Fibroblast of lung (primary cell): ENCODE data around the gene INPP5A. TPM values are rescaled to one million over a fixed set of nuclear protein-coding genes. Genes with fewer than 3 reads are reported as not detected.

Experiments
- DNase-seq, 2 donors: peaks; one replicate each; pipeline versions ENCODE4 v3.0.0 to v3.0.0-alpha.2; 2010; ENCODE audit warnings: low read depth in 2 of 2
- H2AFZ ChIP-seq: 2 replicates; pipeline ENCODE4 v1.5.1; 2012; ENCODE audit warnings: low read length, control low read depth, inconsistent platforms
- H3K27ac ChIP-seq: 2 replicates; pipeline ENCODE4 v1.5.1; 2011; ENCODE audit warnings: low read length, control low read depth; ENCODE audit not compliant: insufficient read depth
- H3K27me3 ChIP-seq: 2 replicates; pipeline ENCODE4 v1.5.1; 2011; ENCODE audit warnings: mild to moderate bottlenecking, low read length; ENCODE audit not compliant: control insufficient read depth, insufficient read depth
- H3K36me3 ChIP-seq: 2 replicates; pipeline ENCODE4 v1.5.1; 2011; ENCODE audit warnings: low read length; ENCODE audit not compliant: control insufficient read depth, insufficient read depth
- H3K4me1 ChIP-seq: 2 replicates; pipeline ENCODE4 v1.5.1; 2011; ENCODE audit warnings: low read length; ENCODE audit not compliant: control insufficient read depth, insufficient read depth; ENCODE audit errors: extremely low read depth
- H3K4me2 ChIP-seq: 2 replicates; pipeline ENCODE4 v1.5.1; 2011; ENCODE audit warnings: low read length, control low read depth; ENCODE audit not compliant: insufficient read depth; ENCODE audit errors: extremely low read depth
- H3K4me3 ChIP-seq, 4 experiments: fragments of 200-600 bp in 1 of 4; sonication (generic) in 1 of 4; replicated peaks in 1 of 4; 2 replicates each; pipeline ENCODE4 v1.5.1; 2011 to 2016; ENCODE audit warnings: low read length in 4 of 4, low read depth in 3 of 4, mild to moderate bottlenecking in 3 of 4, control low read depth in 2 of 4, inconsistent platforms in 1 of 4, mixed read lengths in 1 of 4; ENCODE audit not compliant: insufficient read depth in 1 of 4; ENCODE audit errors: control extremely low read depth in 1 of 4
- H3K79me2 ChIP-seq: 2 replicates; pipeline ENCODE4 v1.5.1; 2012; ENCODE audit warnings: mild to moderate bottlenecking, low read length, inconsistent platforms; ENCODE audit not compliant: control insufficient read depth, insufficient read depth
- H3K9ac ChIP-seq: 2 replicates; pipeline ENCODE4 v1.5.1; 2011; ENCODE audit warnings: mild to moderate bottlenecking, low read length, control low read depth; ENCODE audit not compliant: insufficient read depth
- H3K9me3 ChIP-seq: 2 replicates; pipeline ENCODE4 v1.5.1; 2012; ENCODE audit warnings: low read depth, low read length; ENCODE audit not compliant: control insufficient read depth, insufficient read depth
- H4K20me1 ChIP-seq: 2 replicates; pipeline ENCODE4 v1.5.1; 2011; ENCODE audit warnings: low read length; ENCODE audit not compliant: control insufficient read depth, insufficient read depth; ENCODE audit errors: extremely low read depth
- CTCF ChIP-seq, 2 donors: IDR thresholded peaks in 1 of 2; conservative IDR thresholded peaks in 1 of 2; 1 replicate in 1 of 2; 2 replicates in 1 of 2; pipeline ENCODE4 v1.5.1; 2011 to 2012; ENCODE audit warnings: low read length in 2 of 2, control low read depth in 1 of 2, inconsistent platforms in 1 of 2, low read depth in 1 of 2, mild to moderate bottlenecking in 1 of 2
- EZH2 ChIP-seq: IDR thresholded peaks from 2 replicates; pipeline ENCODE4 v1.5.1; 2012; ENCODE audit warnings: low read length, control low read depth, mild to moderate bottlenecking; ENCODE audit errors: missing control alignments
- polyA plus RNA-seq, 2 donors: library from polyadenylated mRNA; depleted of rRNA in 1 of 2; stranded (reverse) in 1 of 2; unstranded in 1 of 2; fragments of >200 nt; gene quantifications; 2 replicates each; pipeline ENCODE4 v1.2.1, GENCODE V29; 2011 to 2012; ENCODE audit warnings: missing spikeins in 1 of 2
- total RNA-seq: library from RNA; depleted of rRNA; stranded (reverse); fragments of >200 nt; gene quantifications from 2 replicates; pipeline ENCODE4 v1.2.1, GENCODE V29; 2014

INPP5A gene
- total and polyA plus RNA-seq, 2 donors (not counting 1 experiment from before 2014, with no cell fraction given) = 24.6 to 39.9 TPM

GRCh38 chr10:132648851-132649528 lies 111.4 kb downstream of the INPP5A start:
- H3K4me2 ChIP-seq = no peak overlapping the region
- H4K20me1 ChIP-seq = no peaks in the 10 kb centered on the region
- DNase-seq = no peak
- H3K4me3 ChIP-seq = no peak overlapping the region
- no peaks in the 10 kb centered on the region for H3K79me2 ChIP-seq
- H3K4me1 ChIP-seq = no peaks in the 10 kb centered on the region
- H2AFZ ChIP-seq = no peak overlapping the region
- H3K27me3 ChIP-seq = no peaks in the 10 kb centered on the region
- H3K36me3 ChIP-seq = peaks cover 1% of the 10 kb centered on the region
- H3K9me3 ChIP-seq = no peaks in the 10 kb centered on the region
- H3K27ac ChIP-seq = no peak overlapping the region
- no peak overlapping the region for H3K9ac ChIP-seq
- TF ChIP-seq EZH2 (no peak), CTCF (conservative IDR thresholded peaks at IDR 0.05 in 1 of 2, IDR thresholded peaks at IDR 0.05 in 1 of 2; ENCODE audit: low read depth in 1 of 2, low read length in 2 of 2) (no peak)

- no peak for DNase-seq
- Histone ChIP-seq H3K27ac (no peak overlapping the region), H3K27me3 (no peaks in the 10 kb centered on the region), H3K4me3 (no peak overlapping the region), H3K9me3 (no peaks in the 10 kb centered on the region), H3K9ac (no peak overlapping the region), H3K79me2 (no peaks in the 10 kb centered on the region), H3K4me1 (no peaks in the 10 kb centered on the region), H4K20me1 (no peaks in the 10 kb centered on the region), H2AFZ (no peak overlapping the region), H3K36me3 (peaks cover 1% of the 10 kb centered on the region), H3K4me2 (no peak overlapping the region)
- TF ChIP-seq CTCF (conservative IDR thresholded peaks at IDR 0.05 in 1 of 2, IDR thresholded peaks at IDR 0.05 in 1 of 2; ENCODE audit: low read depth in 1 of 2, low read length in 2 of 2) (no peak), EZH2 (no peak)
Observed at GRCh38 chr10:132649651-132650360, 112.2 kb downstream of the INPP5A start.

GRCh38 chr10:132650611-132651250 lies 113.1 kb downstream of the INPP5A start:
- no peak overlapping the region for H2AFZ ChIP-seq
- no peaks in the 10 kb centered on the region for H3K27me3 ChIP-seq
- H3K79me2 ChIP-seq = no peaks in the 10 kb centered on the region
- H3K4me1 ChIP-seq = no peaks in the 10 kb centered on the region
- H3K27ac ChIP-seq = no peak overlapping the region
- no peak overlapping the region for H3K4me3 ChIP-seq
- H3K9ac ChIP-seq = no peak overlapping the region
- peaks cover 1% of the 10 kb centered on the region for H3K36me3 ChIP-seq
- DNase-seq = no peak
- TF ChIP-seq CTCF (conservative IDR thresholded peaks at IDR 0.05 in 1 of 2, IDR thresholded peaks at IDR 0.05 in 1 of 2; ENCODE audit: low read depth in 1 of 2, low read length in 2 of 2) = no peak
- no peak for TF ChIP-seq EZH2
- H3K4me2 ChIP-seq = no peak overlapping the region
- no peaks in the 10 kb centered on the region for H4K20me1 ChIP-seq
- H3K9me3 ChIP-seq = no peaks in the 10 kb centered on the region
